Endometrium (tissue), 2 donors: Measurements from ENCODE around the gene FBL.
"Not testable (repeated sequence)": the region's sequence is repeated elsewhere in the genome, so short reads cannot be mapped to it uniquely, and the experiment has no call there.

Experiments
- FAIRE-seq: peaks from 2 replicates; lab custom pipeline; 2012; peaks lifted over from hg19 to GRCh38; lab: Jason Lieb, UNC
- donor health status: control.
- donor health status: control.

Gene FBL

GRCh38 chr19:39876486-39876885, 30.3 kb upstream of the FBL start:
- not testable (repeated sequence) for FAIRE-seq

GRCh38 chr19:39875401-39875864, 29.3 kb upstream of the FBL start:
- FAIRE-seq, result not testable (repeated sequence)

GRCh38 chr19:39874404-39874803, 28.2 kb upstream of the FBL start:
- no peak for FAIRE-seq

GRCh38 chr19:39873385-39873784, 27.2 kb upstream of the FBL start:
- no peak for FAIRE-seq

- no peak for FAIRE-seq
Observed at GRCh38 chr19:39871886-39872866, 26.0 kb upstream of the FBL start.

GRCh38 chr19:39871362-39871761, 25.2 kb upstream of the FBL start:
- no peak for FAIRE-seq

- FAIRE-seq, result no peak
Observed at GRCh38 chr19:39870171-39870971, 24.2 kb upstream of the FBL start.

GRCh38 chr19:39867952-39868351, 21.8 kb upstream of the FBL start:
- FAIRE-seq, result no peak

- no peak for FAIRE-seq
Observed at GRCh38 chr19:39867133-39867532, 21.0 kb upstream of the FBL start.

- FAIRE-seq, result no peak
Observed at GRCh38 chr19:39865953-39866352, 19.8 kb upstream of the FBL start.

- FAIRE-seq, result no peak
Observed at GRCh38 chr19:39865186-39865585, 19.0 kb upstream of the FBL start.

GRCh38 chr19:39864118-39864517, 17.9 kb upstream of the FBL start:
- no peak for FAIRE-seq

- FAIRE-seq, result no peak
Observed at GRCh38 chr19:39858541-39858940, 12.4 kb upstream of the FBL start.

GRCh38 chr19:39852882-39853281, 6.7 kb upstream of the FBL start:
- no peak for FAIRE-seq

GRCh38 chr19:39850892-39851291, 4.7 kb upstream of the FBL start:
- no peak for FAIRE-seq

GRCh38 chr19:39848392-39848791, 2.2 kb upstream of the FBL start:
- FAIRE-seq, result no peak

- FAIRE-seq, result no peak
Observed at GRCh38 chr19:39847525-39847924, 1.3 kb upstream of the FBL start.

GRCh38 chr19:39846678-39847486, 703 bp upstream of the FBL start:
- FAIRE-seq, result no peak

- no peak for FAIRE-seq
Observed at GRCh38 chr19:39845584-39845932, 621 bp downstream of the FBL start.

GRCh38 chr19:39845172-39845571, 1.0 kb downstream of the FBL start:
- FAIRE-seq, result no peak

- FAIRE-seq, result peak; percentile 66
Observed at GRCh38 chr19:39843919-39844793, 2.0 kb downstream of the FBL start.
